Measurements from ENCODE around the gene CCNY.

- TF ChIP-seq CTCF (IDR thresholded peaks at IDR 0.05): no peak
- TF ChIP-seq POLR2A (IDR thresholded peaks at IDR 0.05): no peak
Measured at GRCh38 chr10:35362701-35363350, 26.5 kb downstream of the CCNY start.
